Panc1 (cell line): ENCODE measurements around the gene SETDB1.

ENCODE experiments used
- CTCF ChIP-seq: fragments of 450-650 bp; IDR thresholded peaks from 2 replicates; pipeline ENCODE4 v1.5.1; 2017; ENCODE audit warnings: mild to moderate bottlenecking
- POLR2AphosphoS5 ChIP-seq: IDR thresholded peaks from 2 replicates; pipeline ENCODE4 v1.6.1; 2012; ENCODE audit warnings: mild to moderate bottlenecking, low read depth, low read length, moderate library complexity
- REST ChIP-seq, 2 experiments: IDR thresholded peaks; 2 replicates each; pipeline ENCODE4 v1.6.1; 2011 to 2012; ENCODE audit warnings: low read depth in 2 of 2, control low read depth in 1 of 2, low read length in 1 of 2, mild to moderate bottlenecking in 1 of 2, moderate library complexity in 1 of 2; ENCODE audit not compliant: insufficient read depth in 1 of 2
- SIN3A ChIP-seq: IDR thresholded peaks from 2 replicates; pipeline ENCODE4 v1.6.1; 2012; ENCODE audit warnings: low read depth, mild to moderate bottlenecking, low read length, moderate library complexity, borderline replicate concordance; ENCODE audit not compliant: insufficient read depth

- TF ChIP-seq CTCF (no peak), SIN3A (no peak), POLR2AphosphoS5 (no peak), REST (IDR thresholded peaks at IDR 0.05; ENCODE audit: insufficient read depth in 1 of 2, low read depth in 2 of 2, low read length in 1 of 2) (no peak)
These were observed 74.2 kb downstream of the SETDB1 start for GRCh38 chr1:151000408-151000807.
